Measurements from ENCODE around the gene ZMYND19.
"Not testable (repeated sequence)": the region's sequence is repeated elsewhere in the genome, so short reads cannot be mapped to it uniquely, and the experiment has no call there.

ZMYND19 gene

DNA sequence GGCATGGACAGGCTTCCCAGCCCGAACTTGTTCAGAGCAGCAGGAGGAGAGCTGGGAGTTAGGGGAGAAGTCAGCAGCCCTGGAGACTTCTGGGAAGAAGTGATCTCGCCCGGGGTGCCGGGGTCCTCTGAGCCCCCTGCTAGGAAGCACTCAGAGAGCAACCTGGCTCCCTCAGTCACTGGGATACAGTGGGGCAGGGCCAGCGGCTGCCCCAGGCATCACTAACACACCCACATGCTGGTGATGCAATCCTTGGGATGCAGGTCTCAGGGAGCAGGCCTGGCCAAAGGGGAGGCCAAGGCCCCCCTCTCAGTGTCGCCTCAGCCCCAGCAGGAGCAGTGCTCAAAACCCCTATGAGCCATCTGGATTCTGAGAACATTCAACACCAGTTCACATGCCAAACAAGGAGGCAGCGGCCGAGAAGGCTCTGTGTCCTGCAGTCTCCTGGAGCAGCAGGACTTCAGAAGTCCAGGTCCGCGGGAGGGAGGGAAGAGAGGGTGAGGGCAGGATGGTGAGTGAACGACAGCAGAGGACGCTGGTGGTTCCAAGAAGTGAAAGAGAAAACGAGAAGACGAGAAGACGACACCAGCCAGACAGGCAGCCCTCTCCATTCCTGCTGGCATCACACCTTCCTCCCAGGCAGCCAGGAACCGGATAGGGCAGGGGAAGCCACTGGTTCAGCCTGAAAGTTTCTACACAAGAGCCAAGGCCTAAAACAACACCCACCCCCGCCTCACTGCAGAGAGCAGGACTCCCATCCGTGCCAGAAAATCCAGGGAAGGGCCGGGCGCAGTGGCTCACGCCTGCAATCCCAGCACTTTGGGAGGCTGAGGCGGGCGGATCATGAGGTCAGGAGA is 42.4 kb downstream of the ZMYND19 start:
- H3K9ac ChIP-seq (ENCODE audit: low read depth, low read length), result no peak overlapping the region
- peaks cover 2% of the 10 kb centered on the region; the same call in 1 of the 2 replicates for H3K4me1 ChIP-seq (ENCODE audit: insufficient read depth, low read length)
- H3K9me3 ChIP-seq (ENCODE audit: control insufficient read depth, insufficient read depth, low read length), result no peaks in the 10 kb centered on the region
- H3K36me3 ChIP-seq (ENCODE audit: insufficient read depth, low read length), result no peaks in the 10 kb centered on the region

GRCh38 chr9:137545123-137545522 is 45.2 kb downstream of the ZMYND19 start:
- Histone ChIP-seq H3K9me3 (ENCODE audit: control insufficient read depth, insufficient read depth, low read length) (no peaks in the 10 kb centered on the region), H3K4me1 (ENCODE audit: insufficient read depth, low read length) (peaks cover 2% of the 10 kb centered on the region; the same call in 1 of the 2 replicates), H3K9ac (ENCODE audit: low read depth, low read length) (no peak overlapping the region), H3K36me3 (ENCODE audit: insufficient read depth, low read length) (no peaks in the 10 kb centered on the region)

- Histone ChIP-seq H3K36me3 (ENCODE audit: insufficient read depth, low read length) (no peaks in the 10 kb centered on the region), H3K9me3 (ENCODE audit: control insufficient read depth, insufficient read depth, low read length) (no peaks in the 10 kb centered on the region), H3K4me1 (ENCODE audit: insufficient read depth, low read length) (peaks cover 2% of the 10 kb centered on the region; the same call in 1 of the 2 replicates), H3K9ac (ENCODE audit: low read depth, low read length) (no peak overlapping the region)
These were observed 46.0 kb downstream of the ZMYND19 start for GRCh38 chr9:137544176-137544760.

- peaks cover 2% of the 10 kb centered on the region; the same call in 1 of the 2 replicates for H3K4me1 ChIP-seq (ENCODE audit: insufficient read depth, low read length)
These were observed 46.9 kb downstream of the ZMYND19 start for GRCh38 chr9:137543237-137543963.

GRCh38 chr9:137542486-137542885 is 47.8 kb downstream of the ZMYND19 start:
- Histone ChIP-seq H3K36me3 (ENCODE audit: insufficient read depth, low read length) (no peaks in the 10 kb centered on the region), H3K4me1 (ENCODE audit: insufficient read depth, low read length) (peaks cover 2% of the 10 kb centered on the region; the same call in 1 of the 2 replicates), H3K9ac (ENCODE audit: low read depth, low read length) (no peak overlapping the region), H3K9me3 (ENCODE audit: control insufficient read depth, insufficient read depth, low read length) (no peaks in the 10 kb centered on the region)

More at GRCh38 chr9:137543237-137543963, 46.9 kb downstream of the ZMYND19 start:
- Histone ChIP-seq H3K36me3 (ENCODE audit: insufficient read depth, low read length) (no peaks in the 10 kb centered on the region), H3K9me3 (ENCODE audit: control insufficient read depth, insufficient read depth, low read length) (no peaks in the 10 kb centered on the region), H3K9ac (ENCODE audit: low read depth, low read length) (no peak overlapping the region)

- Histone ChIP-seq H3K9ac (ENCODE audit: low read depth, low read length) (no peak overlapping the region), H3K9me3 (ENCODE audit: control insufficient read depth, insufficient read depth, low read length) (no peaks in the 10 kb centered on the region), H3K4me1 (ENCODE audit: insufficient read depth, low read length) (peaks cover 2% of the 10 kb centered on the region; the same call in 1 of the 2 replicates), H3K36me3 (ENCODE audit: insufficient read depth, low read length) (no peaks in the 10 kb centered on the region)
These were observed 49.8 kb downstream of the ZMYND19 start for GRCh38 chr9:137540536-137540935.

- Histone ChIP-seq H3K36me3 (ENCODE audit: insufficient read depth, low read length) (no peaks in the 10 kb centered on the region), H3K4me1 (ENCODE audit: insufficient read depth, low read length) (no peaks in the 10 kb centered on the region), H3K9ac (ENCODE audit: low read depth, low read length) (no peak overlapping the region), H3K9me3 (ENCODE audit: control insufficient read depth, insufficient read depth, low read length) (no peaks in the 10 kb centered on the region)
These were observed 52.3 kb downstream of the ZMYND19 start for GRCh38 chr9:137538058-137538457.

GRCh38 chr9:137536594-137537131 is 53.6 kb downstream of the ZMYND19 start:
- H3K36me3 ChIP-seq (ENCODE audit: insufficient read depth, low read length); H3K4me1 ChIP-seq (ENCODE audit: insufficient read depth, low read length); H3K9me3 ChIP-seq (ENCODE audit: control insufficient read depth, insufficient read depth, low read length); H3K9ac ChIP-seq (ENCODE audit: low read depth, low read length): not testable (repeated sequence)

DNA sequence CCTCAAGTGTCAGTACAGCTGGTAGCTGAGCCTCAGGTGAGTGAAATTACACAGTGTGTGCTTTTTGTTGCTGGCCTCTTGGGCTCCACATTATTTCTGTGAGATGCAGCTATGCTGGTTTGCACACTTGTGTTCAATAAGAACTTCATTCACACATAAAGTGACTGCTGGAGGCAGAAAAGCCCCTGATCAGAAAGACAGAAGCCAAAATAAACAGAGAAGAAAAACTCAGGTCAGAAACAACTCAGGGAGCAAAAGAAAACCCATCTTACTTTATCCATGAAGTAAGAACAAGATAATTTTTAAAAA is 55.2 kb downstream of the ZMYND19 start:
- Histone ChIP-seq H3K4me1 (ENCODE audit: insufficient read depth, low read length) (no peaks in the 10 kb centered on the region), H3K9ac (ENCODE audit: low read depth, low read length) (no peak overlapping the region), H3K36me3 (ENCODE audit: insufficient read depth, low read length) (no peaks in the 10 kb centered on the region), H3K9me3 (ENCODE audit: control insufficient read depth, insufficient read depth, low read length) (no peaks in the 10 kb centered on the region)

DNA sequence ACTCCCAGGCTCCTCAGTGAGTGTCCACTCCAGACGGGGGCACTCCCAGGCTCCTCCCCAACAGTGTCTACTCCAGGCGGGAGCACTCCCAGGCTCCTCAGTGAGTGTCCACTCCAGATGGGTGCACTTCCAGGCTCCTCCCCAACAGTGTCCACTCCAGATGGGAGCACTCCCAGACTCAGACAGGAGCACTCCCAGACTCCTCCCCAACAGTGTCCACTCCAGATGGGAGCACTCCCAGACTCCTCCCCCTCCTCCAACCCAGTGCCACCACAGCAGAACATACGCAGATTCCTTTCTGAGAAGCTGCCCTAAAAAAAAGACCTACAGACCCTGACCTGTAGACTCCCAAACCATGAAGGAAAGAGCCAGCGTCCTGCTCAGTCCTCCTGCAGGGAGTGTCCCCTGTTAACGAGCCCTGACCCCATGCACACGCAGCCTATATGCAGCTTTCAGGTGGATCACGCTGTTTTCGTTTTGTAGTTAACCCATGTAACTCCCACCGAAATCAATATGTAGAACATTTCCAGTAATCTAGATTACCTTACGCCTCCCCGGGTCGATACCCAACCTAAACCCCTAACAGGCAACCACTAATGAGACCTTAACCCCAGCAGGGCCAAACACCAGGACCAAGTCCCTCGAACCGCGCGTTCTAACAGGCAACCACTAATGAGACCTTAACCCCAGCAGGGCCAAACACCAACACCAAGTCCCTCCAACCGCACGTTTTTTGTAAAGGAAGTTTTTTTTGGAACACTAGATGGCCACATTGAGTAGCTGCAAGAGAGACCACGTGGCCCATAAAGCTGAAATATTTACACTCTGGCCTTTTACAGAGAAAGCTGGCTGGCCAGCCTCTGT is 55.8 kb downstream of the ZMYND19 start:
- H3K36me3 ChIP-seq (ENCODE audit: insufficient read depth, low read length), result no peaks in the 10 kb centered on the region
- H3K4me1 ChIP-seq (ENCODE audit: insufficient read depth, low read length), result no peaks in the 10 kb centered on the region
- no peaks in the 10 kb centered on the region for H3K9me3 ChIP-seq (ENCODE audit: control insufficient read depth, insufficient read depth, low read length)
- no peak overlapping the region for H3K9ac ChIP-seq (ENCODE audit: low read depth, low read length)

GRCh38 chr9:137532891-137533468 is 57.3 kb downstream of the ZMYND19 start:
- not testable (repeated sequence) for H3K36me3 ChIP-seq (ENCODE audit: insufficient read depth, low read length); H3K9me3 ChIP-seq (ENCODE audit: control insufficient read depth, insufficient read depth, low read length); H3K9ac ChIP-seq (ENCODE audit: low read depth, low read length); H3K4me1 ChIP-seq (ENCODE audit: insufficient read depth, low read length)
